Activated gamma-delta T cell treated with anti-CD3 and anti-CD28 coated beads, Interleukin-2, amount 50 U/mL, for 16 hours (primary cell): Measurements from ENCODE around the gene ANKRD26.
"Not testable (repeated sequence)": the region's sequence is repeated elsewhere in the genome, so short reads cannot be mapped to it uniquely, and the experiment has no call there.

Experiments
- DNase-seq: peaks from one replicate; pipeline ENCODE4 v3.0.0-alpha.2; 2020; ENCODE audit warnings: low read depth

ANKRD26 gene

DNA sequence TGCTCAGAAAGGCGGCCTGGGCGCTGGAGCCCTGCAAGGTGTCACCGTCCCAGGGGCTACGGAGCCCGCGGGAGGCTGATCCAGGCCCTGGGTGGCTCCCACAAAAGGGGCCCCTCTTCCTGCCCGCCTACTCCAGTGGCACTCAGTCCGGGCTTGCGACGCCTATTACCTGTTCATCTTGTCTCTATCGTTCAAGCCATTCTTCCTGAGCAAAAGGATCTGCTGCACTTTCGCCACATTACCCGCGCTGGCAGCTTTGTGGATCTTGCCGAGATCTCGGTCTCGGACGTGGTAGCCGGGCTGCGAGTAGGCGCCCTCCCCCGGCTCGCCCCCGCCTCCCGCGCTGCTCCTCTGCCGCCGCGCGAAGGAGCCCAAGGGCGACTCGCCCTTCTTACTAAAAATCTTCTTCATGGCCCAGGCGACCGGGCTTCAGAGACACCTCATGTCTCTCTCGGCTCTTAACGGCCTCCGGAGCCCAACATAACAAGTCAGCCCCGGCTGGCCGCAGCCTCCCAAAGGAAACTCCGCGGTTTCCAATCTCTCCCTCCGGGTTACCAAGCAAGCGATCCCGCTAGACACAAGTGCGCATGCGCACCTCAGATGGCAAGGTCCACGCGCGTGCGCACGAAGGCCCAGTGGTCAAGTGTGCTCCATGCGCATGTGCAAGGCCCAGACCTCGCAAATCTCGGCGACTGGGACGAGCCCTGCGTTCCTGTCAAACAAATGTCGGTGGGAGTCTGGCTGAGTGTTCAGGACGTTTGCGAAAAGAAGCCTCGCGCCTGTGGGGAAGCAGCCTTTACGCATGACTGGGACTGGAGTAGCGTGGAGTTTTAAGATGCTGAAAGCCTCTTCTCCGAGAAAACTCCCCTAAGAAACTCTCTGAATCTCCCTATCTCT lies at the start of gene ANKRD26:
TSS of gene ANKRD26 (minus strand) at position 579 of the 897 bp plus-strand sequence. CDS start at position 411, 168 bp downstream.
- peak; percentile 94 for DNase-seq

DNA sequence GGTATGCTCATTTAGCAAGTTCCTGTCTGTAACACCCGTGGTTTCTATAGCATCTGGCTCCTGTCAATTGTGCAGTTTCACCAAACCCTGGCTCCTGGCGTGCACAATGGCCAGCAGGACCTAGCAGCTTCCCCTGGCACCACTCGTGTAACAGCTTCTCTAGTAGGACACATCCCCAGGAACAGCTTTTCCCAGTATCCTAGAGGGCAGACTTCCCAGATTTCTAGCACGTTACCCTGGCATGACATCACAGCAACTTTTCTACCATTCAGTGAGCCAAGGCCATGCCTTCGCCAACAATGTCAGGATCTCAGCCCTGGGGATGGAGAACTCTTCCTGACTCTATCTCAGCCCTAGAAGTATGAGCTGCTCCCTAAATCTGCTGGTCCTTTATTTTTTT lies 47.4 kb upstream of the ANKRD26 start:
- DNase-seq = no peak

DNA sequence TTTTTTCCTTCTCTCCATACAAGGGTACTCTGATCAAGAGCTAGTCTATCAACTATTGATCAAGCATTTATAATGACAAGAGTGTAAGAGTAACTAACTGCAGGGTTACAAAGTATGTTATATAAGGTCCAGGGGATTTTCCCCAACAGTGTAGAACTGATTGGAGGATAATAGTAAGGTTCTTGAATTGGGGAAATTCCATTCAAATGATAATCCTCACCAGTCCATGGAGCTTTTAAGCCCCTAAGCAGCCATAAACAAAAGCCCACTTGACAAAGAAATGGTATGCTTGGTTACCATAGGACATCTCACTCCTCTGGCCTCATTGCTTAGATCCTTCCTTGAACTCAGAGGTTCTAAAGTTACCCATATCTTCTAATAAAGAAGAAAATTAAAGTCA lies 45.6 kb upstream of the ANKRD26 start:
- no peak for DNase-seq

DNA sequence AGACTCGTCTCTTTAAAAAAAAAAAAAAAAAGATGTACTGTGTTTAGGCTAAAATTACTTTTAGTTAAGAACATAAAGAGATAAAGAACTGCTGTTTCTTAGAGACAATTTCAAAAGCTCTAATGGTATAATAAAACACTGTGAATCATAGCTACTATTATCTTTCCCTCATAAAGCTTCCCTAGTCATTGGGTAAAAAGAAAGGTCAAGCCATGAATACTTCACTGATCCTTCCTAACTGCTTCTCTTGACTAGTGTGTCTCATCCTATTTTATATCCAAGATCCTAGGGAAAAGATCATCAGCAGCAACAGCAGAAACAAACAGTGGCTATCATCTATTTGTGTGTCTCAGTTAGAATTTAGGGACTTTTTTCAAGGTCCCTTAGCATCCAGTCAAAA lies 43.4 kb upstream of the ANKRD26 start:
- DNase-seq = no peak

DNA sequence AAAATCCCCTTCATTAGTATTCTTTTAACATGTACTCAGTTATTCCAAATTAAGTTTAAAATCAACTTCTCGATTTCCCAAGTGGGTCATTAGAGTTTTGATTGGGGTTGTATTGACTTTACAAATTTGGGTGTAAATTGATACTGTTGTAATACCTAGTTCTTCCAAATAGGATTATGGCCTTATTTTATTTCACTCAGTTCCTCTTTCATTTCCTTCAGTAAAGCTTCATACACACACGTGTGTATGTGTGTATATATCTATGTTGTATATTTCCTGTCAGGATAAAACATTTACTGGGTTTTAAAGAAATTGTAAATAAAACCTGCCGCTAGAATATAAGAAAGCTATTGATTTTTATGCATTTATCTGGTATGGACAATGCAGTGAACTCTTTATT lies 38.0 kb upstream of the ANKRD26 start:
- no peak for DNase-seq

DNA sequence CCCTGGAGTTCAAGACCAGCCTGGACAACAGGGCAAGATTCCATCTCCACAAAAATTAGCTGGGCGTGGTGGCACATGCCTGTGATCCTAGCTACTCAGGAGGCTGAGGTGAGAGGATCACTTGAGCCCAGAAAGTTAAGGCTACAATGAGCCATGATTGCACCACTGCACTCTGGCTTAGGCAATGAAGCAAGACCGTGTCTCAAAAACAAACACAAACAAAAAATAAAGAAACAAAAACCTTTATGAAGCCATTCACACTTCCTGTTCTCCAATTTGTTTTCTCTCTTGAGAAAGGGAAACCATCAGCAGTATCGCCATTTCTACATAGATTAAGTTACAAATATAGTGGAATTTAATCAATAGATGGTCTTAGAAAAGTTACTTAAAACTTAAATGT lies 34.1 kb upstream of the ANKRD26 start:
- DNase-seq = no peak

DNA sequence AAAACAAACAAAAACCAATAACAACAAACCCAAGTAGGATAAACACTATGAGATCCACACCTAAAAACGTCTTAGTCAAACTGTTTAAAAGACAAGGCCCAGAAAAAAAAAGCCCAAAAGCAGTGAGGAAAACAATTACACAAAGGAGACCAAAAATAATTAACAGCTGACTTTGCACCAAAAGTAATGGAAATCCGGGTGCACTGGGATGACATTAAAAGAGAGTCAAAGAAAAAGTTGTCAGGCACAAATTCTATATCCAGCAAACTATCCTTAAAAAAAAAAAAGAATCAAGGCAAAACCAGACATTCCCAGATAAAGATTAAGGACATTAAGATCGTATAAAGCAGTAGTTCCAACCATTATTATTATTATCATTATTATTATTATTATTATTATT lies 7.9 kb upstream of the ANKRD26 start:
- no peak for DNase-seq

DNA sequence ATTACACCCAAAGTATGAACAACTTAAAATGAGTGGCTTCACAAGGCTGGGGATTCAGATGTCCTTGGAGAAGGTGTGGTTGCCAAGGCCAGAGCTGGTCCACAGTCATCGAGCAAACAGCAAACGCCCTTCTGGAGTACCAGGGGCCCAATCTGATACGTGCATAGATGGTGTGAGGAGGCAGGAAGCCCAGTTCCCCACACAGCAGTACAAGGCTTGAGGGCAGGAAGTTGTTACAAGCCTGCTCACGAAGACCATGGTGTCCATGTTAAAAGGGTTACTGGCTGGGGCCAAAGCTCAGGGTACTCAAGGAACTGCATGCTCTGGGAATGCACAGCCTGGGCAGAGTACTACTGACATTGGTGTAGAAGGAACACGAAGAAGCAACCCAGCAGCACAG lies 4.6 kb upstream of the ANKRD26 start:
- no peak for DNase-seq

DNA sequence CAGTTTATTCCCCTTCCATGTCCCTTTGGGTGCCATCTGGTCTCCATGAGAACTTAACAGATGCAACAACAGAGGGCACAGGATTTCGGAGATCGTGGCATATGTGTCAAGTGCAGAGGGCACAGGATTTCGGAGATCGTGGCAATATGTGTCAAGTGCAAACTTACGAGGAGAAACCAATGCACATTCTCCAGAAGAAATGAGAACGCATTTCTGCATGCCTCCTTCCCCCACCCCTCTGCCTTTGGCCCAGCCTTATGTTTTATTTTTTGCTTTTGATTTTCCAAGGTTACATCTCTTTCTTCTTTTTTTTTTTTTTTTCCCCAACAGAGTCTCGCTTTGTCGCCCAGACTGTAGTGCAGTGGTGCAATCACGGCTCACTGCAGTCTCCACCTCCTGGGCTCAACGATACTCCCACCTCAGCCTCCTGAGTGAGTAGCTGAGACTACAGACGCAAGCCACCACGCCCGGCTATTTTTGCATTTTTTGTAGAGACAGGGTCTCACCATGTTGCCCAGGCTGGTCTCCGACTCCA lies 586 bp upstream of the ANKRD26 start:
- no peak for DNase-seq

DNA sequence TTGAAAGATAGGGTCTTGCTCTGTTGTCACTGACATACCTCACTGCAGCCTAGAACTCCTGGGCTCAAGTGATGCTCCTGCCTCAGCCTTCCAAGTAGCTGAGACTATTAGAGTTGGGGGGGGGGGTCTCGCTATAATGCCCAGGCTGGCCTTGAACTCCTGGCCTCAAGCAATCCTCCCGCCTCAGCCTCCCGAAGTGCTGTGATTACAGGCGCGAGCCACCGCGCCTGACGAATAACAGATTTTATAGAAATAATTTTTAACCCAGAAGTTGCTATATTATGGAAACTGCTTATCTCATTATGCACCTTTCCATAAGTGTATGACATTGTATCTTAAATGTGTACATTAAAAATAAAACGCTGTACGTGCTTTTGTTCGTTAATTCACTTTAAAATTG lies 846 bp downstream of the ANKRD26 start:
- DNase-seq = no peak

DNA sequence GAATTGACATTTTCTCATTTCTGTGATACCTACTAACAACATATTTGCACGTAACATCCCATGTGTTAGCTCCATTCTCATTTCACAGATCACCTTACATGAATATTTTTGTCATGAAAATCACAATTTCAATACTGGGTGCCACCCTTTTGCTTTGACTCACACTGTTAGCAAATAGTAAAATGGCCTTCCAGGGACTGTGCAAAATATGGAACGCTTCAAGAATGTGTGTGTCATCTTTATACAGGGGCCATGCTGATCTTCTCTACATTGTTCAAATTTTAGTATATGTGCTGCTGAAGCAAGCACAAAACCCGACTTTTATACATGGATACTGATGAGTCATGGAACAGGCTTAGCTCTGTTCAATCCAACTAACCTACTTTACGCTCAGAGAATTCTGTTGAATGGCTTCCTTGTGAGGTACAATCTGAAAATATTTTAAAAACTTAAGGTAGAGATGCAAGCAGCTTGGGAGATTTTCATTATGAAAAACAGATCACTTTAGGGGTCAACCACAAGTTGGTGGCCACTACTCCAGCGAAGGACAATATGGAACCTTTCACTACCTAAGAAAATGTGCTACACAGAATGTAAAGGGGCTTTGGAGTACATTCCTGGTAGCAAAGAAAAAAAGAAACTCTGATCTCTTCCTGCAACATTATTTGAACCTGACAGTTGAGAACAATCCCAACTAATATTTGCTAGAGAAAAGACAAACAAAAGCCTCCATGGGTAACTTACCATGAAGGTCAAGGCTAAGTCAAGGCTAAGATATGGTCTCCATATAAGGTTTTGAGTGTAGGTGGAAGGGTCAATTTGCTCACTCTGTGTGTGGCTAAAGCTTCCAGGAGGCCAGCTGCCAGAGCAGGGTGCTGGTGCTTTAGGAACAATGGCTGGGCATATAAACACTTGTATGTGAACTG lies 11.9 kb downstream of the ANKRD26 start:
- no peak for DNase-seq

DNA sequence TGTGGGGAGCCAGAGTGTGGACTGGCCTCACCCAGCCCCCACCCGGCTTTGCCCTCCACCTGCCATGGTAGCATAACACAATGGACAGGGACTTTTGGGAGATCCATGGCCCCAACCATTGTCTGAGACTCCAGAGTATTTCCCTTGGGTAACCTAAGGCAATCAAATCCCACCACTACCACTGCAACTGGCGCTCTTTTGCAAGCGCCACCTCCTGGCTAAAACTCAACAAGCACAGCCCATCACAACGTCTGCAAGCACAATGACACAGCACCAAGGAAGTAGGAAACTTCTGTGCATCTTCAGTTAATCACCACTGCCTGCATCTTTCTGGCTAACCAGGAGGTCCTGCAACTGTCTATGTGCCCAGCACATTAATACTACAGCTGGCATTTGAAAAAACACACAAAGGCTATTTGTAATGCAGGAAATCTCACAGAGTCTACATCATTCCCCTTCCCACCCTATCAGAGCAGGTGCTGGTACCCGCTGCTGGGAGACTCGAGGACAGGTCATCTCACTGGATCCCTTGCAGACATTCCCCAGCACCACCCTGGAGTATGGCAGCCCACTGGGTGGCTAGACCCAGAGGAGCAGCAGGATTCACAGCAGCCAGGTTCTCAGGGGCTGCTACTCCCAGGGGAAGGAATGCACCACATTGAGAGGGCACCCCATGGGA lies 27.7 kb downstream of the ANKRD26 start:
- no peak for DNase-seq

DNA sequence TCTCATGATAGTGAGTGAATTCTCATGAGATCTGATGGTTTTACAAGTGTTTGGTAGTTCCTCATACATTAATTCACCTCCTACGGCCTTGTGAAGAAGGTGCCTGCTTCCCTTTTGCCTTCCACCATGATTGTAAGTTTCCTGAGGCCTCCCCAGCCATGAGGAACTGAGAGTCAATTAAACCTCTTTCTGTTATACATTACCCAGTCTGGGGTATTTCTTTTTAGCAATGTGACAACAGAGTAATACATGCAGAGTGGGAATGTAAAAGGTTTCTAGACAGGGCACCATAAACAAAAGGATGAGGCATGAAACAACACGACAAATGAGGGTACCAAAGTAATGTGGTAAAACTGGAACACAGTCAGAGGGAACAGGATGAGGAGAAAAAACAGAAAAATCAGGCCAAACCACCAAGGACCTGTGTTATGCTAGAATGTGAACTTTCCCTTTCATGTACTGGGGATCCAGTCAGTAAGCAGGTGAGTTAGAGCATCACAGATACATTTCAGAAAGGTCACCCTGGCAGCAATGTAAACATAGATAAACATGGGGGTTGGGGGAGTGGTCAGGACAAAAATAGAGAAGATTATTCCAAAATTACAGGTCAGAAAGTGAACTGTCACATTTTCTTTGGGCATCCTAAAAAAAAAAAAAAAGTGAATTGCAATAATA lies 31.9 kb downstream of the ANKRD26 start:
- DNase-seq = no peak

DNA sequence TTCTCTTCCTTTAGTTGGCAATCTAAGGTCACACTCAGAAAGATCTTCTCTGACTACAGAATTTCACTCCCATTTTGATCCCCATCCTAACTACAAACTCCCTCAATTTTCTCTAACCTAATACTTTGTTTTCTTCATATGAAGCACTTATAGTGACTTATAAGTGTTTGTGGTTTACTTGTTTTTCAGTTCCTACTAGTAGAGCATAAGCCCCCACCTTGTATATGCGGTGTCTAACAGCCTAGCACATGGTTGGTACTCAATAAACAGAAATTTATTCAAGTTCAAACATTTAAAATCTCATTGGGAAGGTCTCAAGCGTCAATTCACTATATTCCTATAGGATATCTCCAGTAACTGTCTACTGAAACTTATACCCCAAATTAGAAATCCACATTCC lies 35.2 kb downstream of the ANKRD26 start:
- no peak for DNase-seq

DNA sequence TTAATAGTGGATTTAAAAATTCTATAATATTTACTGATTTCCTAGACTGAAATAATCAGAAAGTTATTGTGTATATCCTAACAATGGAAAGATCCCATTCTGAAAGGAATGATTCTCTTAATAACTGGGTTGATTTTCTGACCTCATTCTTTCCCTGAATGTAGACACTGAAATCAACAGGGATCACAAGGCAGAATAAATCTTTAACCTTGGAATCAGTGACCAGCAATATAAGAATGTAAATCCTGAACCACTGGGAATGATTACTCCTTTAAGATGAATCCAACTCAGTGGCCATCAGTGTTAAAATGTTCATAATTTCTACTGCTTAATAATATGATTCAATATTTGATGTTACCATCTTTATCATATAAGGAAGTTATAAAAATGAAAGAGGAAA lies 47.6 kb downstream of the ANKRD26 start:
- DNase-seq = no peak

DNA sequence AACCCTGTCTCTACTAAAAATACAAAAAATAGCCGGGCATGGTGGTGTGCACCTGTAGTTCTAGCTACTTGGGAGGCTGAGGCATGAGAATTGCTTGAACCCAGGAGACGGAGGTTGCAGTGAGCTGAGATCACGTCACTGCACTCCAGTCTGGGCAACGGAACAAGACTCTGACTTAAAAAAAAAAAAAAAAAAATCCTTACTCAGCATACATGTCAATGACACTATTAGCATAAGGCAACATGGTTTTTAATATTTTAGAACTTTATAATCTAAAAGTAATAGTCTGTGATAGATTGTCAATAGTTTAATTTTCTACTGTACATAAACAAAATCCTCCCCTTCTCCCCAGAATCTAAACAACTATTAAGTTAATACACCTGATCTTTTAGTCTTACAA lies 55.0 kb downstream of the ANKRD26 start:
- not testable (repeated sequence) for DNase-seq

DNA sequence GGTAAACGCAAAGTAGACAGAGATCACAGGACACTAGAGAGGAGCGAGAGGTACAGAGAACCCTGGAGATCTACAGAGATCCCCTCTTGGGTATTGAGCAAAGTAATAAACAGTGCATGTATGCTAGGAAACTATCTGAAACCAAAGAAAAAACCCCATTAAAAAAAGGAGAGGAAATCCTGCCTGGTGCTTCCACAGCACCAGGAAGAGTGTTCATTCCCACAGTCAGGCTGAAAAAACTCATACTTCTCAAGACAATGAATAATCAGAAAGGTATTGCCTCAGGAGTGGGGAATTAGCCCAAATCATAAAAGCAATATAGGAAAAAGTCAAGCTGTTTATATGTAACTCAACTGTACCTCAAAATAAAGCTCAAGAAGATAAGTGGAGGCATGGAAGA lies 59.1 kb downstream of the ANKRD26 start:
- DNase-seq = no peak

DNA sequence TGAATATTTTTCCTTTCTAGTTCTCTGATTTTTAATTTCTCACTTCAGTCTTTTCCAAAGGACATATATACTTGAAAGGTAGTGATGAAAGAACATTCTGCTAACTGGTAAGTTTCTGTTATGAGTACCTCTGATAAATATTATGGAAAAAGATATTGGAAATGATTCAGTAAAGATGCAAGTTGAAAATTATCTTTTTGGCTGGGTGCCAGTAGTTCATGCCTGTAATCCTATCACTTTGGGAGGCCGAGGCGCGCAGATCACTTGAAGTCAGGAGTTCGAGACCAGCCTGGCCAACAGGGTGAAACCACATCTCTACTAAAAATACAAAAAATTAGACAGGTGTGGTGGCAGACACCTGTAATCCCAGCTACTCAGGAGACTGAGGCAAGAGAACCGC lies 62.1 kb downstream of the ANKRD26 start:
- DNase-seq = no peak

DNA sequence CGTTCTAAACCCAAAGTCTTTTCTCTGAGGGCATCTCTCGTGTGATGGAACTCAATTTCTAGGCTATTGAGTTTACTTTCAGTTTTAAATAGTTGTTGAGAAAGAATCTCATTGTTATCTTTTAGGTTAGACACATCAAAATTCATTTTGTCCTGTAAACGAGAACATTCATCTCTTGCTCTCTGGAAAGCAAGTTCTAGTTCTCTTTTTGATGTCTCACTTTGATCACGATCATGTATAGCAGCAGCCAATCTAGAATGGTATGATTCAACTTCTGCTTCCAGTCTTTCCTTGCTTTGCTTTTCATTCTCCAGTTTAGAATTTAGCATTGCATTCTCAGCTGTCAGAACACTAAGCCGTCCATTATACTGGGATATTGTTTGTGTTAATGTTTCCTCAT lies 65.1 kb downstream of the ANKRD26 start:
- no peak for DNase-seq

DNA sequence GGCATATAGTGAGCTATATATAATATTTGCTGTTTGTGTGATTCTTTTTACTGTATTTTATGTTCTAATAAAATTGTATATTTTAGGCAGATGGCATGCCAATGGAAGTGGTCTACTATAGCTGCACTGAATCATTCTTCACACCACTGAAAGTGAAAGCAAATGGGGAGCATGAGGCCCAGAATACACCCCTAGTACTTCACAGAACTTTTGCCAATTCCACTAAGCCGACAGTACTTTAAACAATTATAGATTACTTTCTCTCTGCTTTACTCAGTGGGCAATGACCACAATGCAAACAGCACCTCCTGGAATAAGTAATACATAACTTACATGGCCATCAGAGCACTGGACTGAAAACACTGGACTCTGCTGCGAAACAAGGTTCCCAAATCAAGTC lies 70.2 kb downstream of the ANKRD26 start:
- DNase-seq = no peak

DNA sequence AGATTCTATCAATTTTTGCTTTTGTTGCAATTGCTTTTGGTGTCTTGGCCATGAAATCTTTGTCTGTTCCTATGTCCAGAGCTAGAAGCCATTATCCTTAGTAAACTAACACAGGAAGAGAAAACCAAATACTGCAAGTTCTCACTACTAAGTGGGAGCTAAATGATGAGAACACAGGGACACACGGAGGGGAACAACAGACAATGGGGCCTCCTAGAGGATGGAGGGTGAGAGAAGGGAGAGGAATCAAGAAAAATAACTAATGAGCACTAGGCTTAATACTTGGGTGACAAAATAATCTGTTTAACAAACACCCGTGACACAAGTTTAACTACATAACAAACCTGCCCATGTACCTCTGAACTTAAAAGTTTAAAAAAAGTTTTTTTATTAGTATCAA lies 78.2 kb downstream of the ANKRD26 start:
- DNase-seq = no peak

DNA sequence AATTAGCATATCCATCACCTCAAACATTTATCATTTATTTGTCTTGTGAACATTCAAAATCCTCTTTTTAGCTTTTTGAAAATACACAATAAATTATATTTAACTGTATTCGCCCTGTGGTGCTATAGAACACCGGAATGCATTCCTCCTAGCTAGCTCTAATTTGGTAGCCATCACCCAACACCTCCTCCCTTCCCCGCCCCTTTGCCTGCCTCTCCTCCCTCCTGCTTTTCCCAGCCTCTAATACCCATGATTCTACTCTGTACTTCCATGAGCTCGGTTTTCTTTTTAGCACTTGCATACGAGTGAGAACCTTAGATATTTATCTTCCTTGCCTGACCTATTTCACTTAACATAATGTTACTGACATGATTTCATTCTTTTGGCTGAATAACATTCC lies 80.1 kb downstream of the ANKRD26 start:
- DNase-seq = no peak
